A549 (cell line): ENCODE data around the gene GRIA3. TPM values are rescaled to one million over a fixed set of nuclear protein-coding genes. Genes with fewer than 3 reads are reported as not detected.

Source experiments
- ATAC-seq, 2 experiments: fragments of 200-7000 bp in 1 of 2; fragments of >200 bp in 1 of 2; cut with Nextera tagmentation in 1 of 2; cut with Tn5 transposase in 1 of 2; 3 replicates each; pipeline versions ENCODE4 v1.8.0 to v1.9.1; 2018 to 2020; ENCODE audit warnings: mild to moderate bottlenecking in 1 of 2, moderate library complexity in 1 of 2
- CTCF ChIA-PET: fragments of 300-600 bp; sonication (Branson Sonifier 250); formaldehyde crosslinking; extraction: SDS; loops from one replicate; lab custom pipeline; 2021; ENCODE audit warnings: antibody characterized with exemption, inconsistent platforms; lab: Yijun Ruan, JAX
- POLR2A ChIA-PET: fragments of 350-600 bp; formaldehyde crosslinking; extraction: SDS; loops from one replicate; lab custom pipeline; 2021; ENCODE audit warnings: antibody characterized with exemption, inconsistent platforms; lab: Yijun Ruan, JAX
- DNase-seq, 2 experiments: peaks; one replicate each; pipeline versions ENCODE4 v3.0.0 to v3.0.0-alpha.2; 2011 to 2016; ENCODE audit warnings: low read depth in 1 of 2, low spot score in 1 of 2
- FAIRE-seq: peaks from 2 replicates; lab custom pipeline; 2011; peaks lifted over from hg19 to GRCh38; lab: Jason Lieb, UNC
- H3K27ac ChIP-seq, 2 experiments: fragments of >200 bp; sonication (Bioruptor Twin); formaldehyde crosslinking; 3 replicates each; pipeline ENCODE4 v1.5.1; 2016 to 2017
- H3K4me1 ChIP-seq: fragments of >200 bp; sonication (Bioruptor Twin); formaldehyde crosslinking; 3 replicates; pipeline ENCODE4 v1.6.1; 2016
- H3K4me2 ChIP-seq: fragments of >200 bp; sonication (Bioruptor Twin); formaldehyde crosslinking; 3 replicates; pipeline ENCODE4 v1.6.1; 2016
- H3K4me3 ChIP-seq: fragments of >200 bp; sonication (Bioruptor Twin); formaldehyde crosslinking; 3 replicates; pipeline ENCODE4 v1.5.1; 2016
- H3K9me3 ChIP-seq: fragments of >200 bp; sonication (Bioruptor Twin); formaldehyde crosslinking; 3 replicates; pipeline ENCODE4 v1.6.1; 2016
- ATOH8 ChIP-seq: fragments of 250-450 bp; sonication (Bioruptor Pico); IDR thresholded peaks from 2 replicates; pipeline ENCODE4 v1.5.0; 2020; ENCODE audit warnings: low read depth, mild to moderate bottlenecking, moderate library complexity
- CBX8 ChIP-seq: fragments of 200-600 bp; sonication (generic); IDR thresholded peaks from 2 replicates; pipeline ENCODE4 v1.6.1; 2016
- CHD2 ChIP-seq: fragments of 150-350 bp; IDR thresholded peaks from 2 replicates; pipeline ENCODE4 v1.6.1; 2014; ENCODE audit warnings: low read length; ENCODE audit not compliant: partially characterized antibody
- E2F6 ChIP-seq: IDR thresholded peaks from 2 replicates; pipeline ENCODE4 v1.6.1; 2012; ENCODE audit warnings: low read depth, borderline replicate concordance
- FOSL2 ChIP-seq, 2 experiments: fragments of 450-650 bp in 1 of 2; fragments of >200 bp in 1 of 2; sonication (Bioruptor Twin) in 1 of 2; formaldehyde crosslinking; IDR thresholded peaks; 2 replicates each; pipeline versions ENCODE4 v1.5.0 to v1.6.1; 2016 to 2020; ENCODE audit warnings: mild to moderate bottlenecking in 1 of 2, moderate library complexity in 1 of 2
- HES2 ChIP-seq: fragments of >200 bp; sonication (Bioruptor Twin); formaldehyde crosslinking; IDR thresholded peaks from 2 replicates; pipeline ENCODE4 v1.6.1; 2016
- HMGXB4 ChIP-seq: fragments of 250-450 bp; sonication (Bioruptor Pico); IDR thresholded peaks from 2 replicates; pipeline ENCODE4 v1.5.0; 2021; ENCODE audit warnings: mild to moderate bottlenecking, moderate library complexity, borderline replicate concordance
- JUN ChIP-seq, 2 experiments: fragments of >200 bp; sonication (Bioruptor Twin); formaldehyde crosslinking; IDR thresholded peaks; 2 replicates in 1 of 2; 3 replicates in 1 of 2; pipeline ENCODE4 v1.6.1; 2016 to 2017
- NPAS2 ChIP-seq: fragments of 250-450 bp; sonication (Bioruptor Pico); IDR thresholded peaks from 2 replicates; pipeline ENCODE4 v1.8.0; 2022; ENCODE audit warnings: mild to moderate bottlenecking, moderate library complexity, borderline replicate concordance
- NR3C1 ChIP-seq: fragments of >200 bp; sonication (Bioruptor Twin); formaldehyde crosslinking; IDR thresholded peaks from 3 replicates; pipeline ENCODE4 v1.6.1; 2017
- PBX3 ChIP-seq: IDR thresholded peaks from 2 replicates; pipeline ENCODE4 v1.6.1; 2012
- PHF8 ChIP-seq: fragments of 200-600 bp; sonication (generic); IDR thresholded peaks from 2 replicates; pipeline ENCODE4 v1.6.1; 2016; ENCODE audit warnings: low read depth, mild to moderate bottlenecking, antibody characterized with exemption, moderate library complexity, borderline replicate concordance
- POLR2A ChIP-seq: IDR thresholded peaks from 2 replicates; pipeline ENCODE4 v1.6.1; 2012; ENCODE audit warnings: mild to moderate bottlenecking, low read length
- RCOR1 ChIP-seq: fragments of 150-350 bp; IDR thresholded peaks from 2 replicates; pipeline ENCODE4 v1.6.1; 2014; ENCODE audit warnings: antibody characterized with exemption, low read length, low read depth
- REST ChIP-seq: fragments of 200-600 bp; sonication (generic); IDR thresholded peaks from 2 replicates; pipeline ENCODE4 v1.6.1; 2016; ENCODE audit warnings: antibody characterized with exemption, mild to moderate bottlenecking, moderate library complexity
- TFCP2L1 ChIP-seq: fragments of 250-450 bp; sonication (Bioruptor Pico); IDR thresholded peaks from 2 replicates; pipeline ENCODE4 v1.5.0; 2021; ENCODE audit warnings: mild to moderate bottlenecking
- TP53 ChIP-seq: fragments of 250-450 bp; sonication (Bioruptor Pico); IDR thresholded peaks from 2 replicates; pipeline ENCODE4 v1.5.0; 2021; ENCODE audit warnings: mild to moderate bottlenecking, moderate library complexity
- ZFP36 ChIP-seq: fragments of 450-650 bp; IDR thresholded peaks from 2 replicates; pipeline ENCODE4 v1.6.1; 2014; ENCODE audit warnings: borderline replicate concordance; ENCODE audit not compliant: partially characterized antibody
- WGBS: methylation state at CpG from one replicate; pipeline ENCODE4 v1.1.6; 2017; ENCODE audit errors: missing lambda C conversion rate; 5-methylcytosine and 5-hydroxymethylcytosine counted together
- polyA plus RNA-seq, 4 experiments: library from polyadenylated mRNA; depleted of rRNA in 3 of 4; stranded (reverse); fragments of >200 nt; fragmentation: RNase III in 1 of 4; extraction: RNeasy Plus Mini Kit Qiagen cat#74134 plus additional on column Dnase treatment in 1 of 4; gene quantifications; 2 replicates in 3 of 4; 3 replicates in 1 of 4; pipeline ENCODE4 v1.2.3, GENCODE V29; 2011 to 2017

GRIA3 gene
- polyA plus RNA-seq, 2 of the 4 experiments (the other 2 are of a cell fraction), result not detected

- no peak for ATAC-seq
- H3K4me1 ChIP-seq, result no peaks in the 10 kb centered on the region
- 25% methylated on average over 2 of the region's 2 CpGs for WGBS
- no peak overlapping the region for H3K27ac ChIP-seq
- DNase-seq, result no peak
- ChIA-PET CTCF (interaction anchor here (1.2 kb wide), 1 partner anchor 12 kb away, joined by 3 read pairs; no protein-coding TSS in a partner anchor), POLR2A (no interaction called here)
- no peak overlapping the region for H3K4me2 ChIP-seq
- peak; percentile 79 for FAIRE-seq
- H3K4me3 ChIP-seq, result no peak overlapping the region
- H3K9me3 ChIP-seq, result no peaks in the 10 kb centered on the region
- TF ChIP-seq NPAS2 (CRISPR knock-in tag), result no peak
Measured at GRCh38 chrX:123303429-123303828, 119.4 kb downstream of the GRIA3 start.

DNA sequence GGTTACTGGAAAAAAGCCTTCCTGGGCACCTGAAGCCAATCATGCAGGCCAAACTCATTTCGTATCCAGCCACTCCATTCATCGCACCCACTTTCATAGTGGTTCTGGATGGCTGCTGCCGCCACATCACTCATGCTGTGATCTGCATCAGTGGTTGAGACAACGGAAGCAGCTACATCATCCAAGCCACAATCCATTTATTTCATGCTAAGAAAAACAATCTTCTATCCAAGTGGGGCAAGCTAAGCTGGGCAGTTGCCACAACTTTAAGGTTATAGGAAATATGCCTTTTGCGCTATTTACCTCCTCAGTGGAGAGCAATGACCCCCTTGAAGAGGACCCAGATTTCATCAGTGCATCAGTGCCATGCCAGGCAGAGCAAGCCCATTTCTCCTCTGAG lies 124.6 kb downstream of the GRIA3 start:
- ATAC-seq, result no peak
- WGBS, result 86% methylated on average over 5 of the region's 5 CpGs
- H3K9me3 ChIP-seq, result no peaks in the 10 kb centered on the region
- no peak overlapping the region for H3K27ac ChIP-seq
- no peak for DNase-seq
- H3K4me2 ChIP-seq, result no peak overlapping the region
- H3K4me3 ChIP-seq, result no peak overlapping the region
- CTCF ChIA-PET, result no interaction called here
- FAIRE-seq, result no peak
- TF ChIP-seq POLR2A, result no peak
- no peak for TF ChIP-seq TP53 (CRISPR knock-in tag)
- no peak for TF ChIP-seq HES2
- no peak for TF ChIP-seq HMGXB4 (CRISPR knock-in tag)
- no peak for TF ChIP-seq E2F6
- TF ChIP-seq CBX8, result no peak
- TF ChIP-seq FOSL2 (IDR thresholded peaks at IDR 0.05), result no peak
- no peak for TF ChIP-seq FOSL2 (CRISPR knock-in tag; IDR thresholded peaks at IDR 0.05)
- no peak for TF ChIP-seq ZFP36
- TF ChIP-seq NPAS2 (CRISPR knock-in tag), result no peak
- no peak for TF ChIP-seq JUN (IDR thresholded peaks at IDR 0.05)
- no peak for TF ChIP-seq ATOH8
- no peak for TF ChIP-seq PHF8
- no peak for TF ChIP-seq NR3C1
- TF ChIP-seq PBX3, result no peak
- TF ChIP-seq RCOR1, result no peak
- TF ChIP-seq, all 56 proteins: peak for 0
- H3K4me1 ChIP-seq, result no peaks in the 10 kb centered on the region
- POLR2A ChIA-PET, result no interaction called here

GRCh38 chrX:123310112-123310511 lies 126.0 kb downstream of the GRIA3 start:
- CTCF ChIA-PET, result interaction anchor here (1.2 kb wide), 1 partner anchor 27 kb away, joined by 3 read pairs; no protein-coding TSS in a partner anchor
- no peak for ATAC-seq
- H3K27ac ChIP-seq, result no peak overlapping the region

More at GRCh38 chrX:123310112-123310511, 126.0 kb downstream of the GRIA3 start:
- H3K4me1 ChIP-seq, result no peaks in the 10 kb centered on the region
- no peak for FAIRE-seq
- H3K9me3 ChIP-seq, result no peaks in the 10 kb centered on the region
- H3K4me3 ChIP-seq, result no peak overlapping the region
- DNase-seq, result no peak
- H3K4me2 ChIP-seq, result no peak overlapping the region
- TF ChIP-seq REST (no peak), TFCP2L1 (CRISPR knock-in tag) (no peak), CHD2 (no peak)
- TF ChIP-seq, all 56 proteins: peak for 0
- POLR2A ChIA-PET, result no interaction called here
